Mesothelial cell of epicardium (in vitro differentiated cells): ENCODE data around the gene ZNF511. TPM values are rescaled to one million over a fixed set of nuclear protein-coding genes. Genes with fewer than 3 reads are reported as not detected.

ENCODE experiments used
- DNase-seq, 2 experiments: peaks; one replicate each; pipeline ENCODE4 v3.0.0; 2021; ENCODE audit warnings: low spot score in 2 of 2; ENCODE audit not compliant: unreplicated experiment in 2 of 2
- H3K27ac Mint-ChIP-seq: 2 replicates; pipeline ENCODE4 v1.8.0; 2021; ENCODE audit warnings: mixed read lengths
- H3K27me3 Mint-ChIP-seq: 2 replicates; pipeline ENCODE4 v1.8.0; 2021; ENCODE audit warnings: low read depth, mixed read lengths
- H3K36me3 Mint-ChIP-seq: 2 replicates; pipeline ENCODE4 v1.8.0; 2021; ENCODE audit warnings: mixed read lengths
- H3K4me1 Mint-ChIP-seq: 2 replicates; pipeline ENCODE4 v1.8.0; 2021; ENCODE audit warnings: mixed read lengths
- H3K4me3 Mint-ChIP-seq: 2 replicates; pipeline ENCODE4 v1.8.0; 2021; ENCODE audit warnings: mild to moderate bottlenecking, moderate library complexity, mixed read lengths
- H3K9me3 Mint-ChIP-seq: 2 replicates; pipeline ENCODE4 v1.8.0; 2021; ENCODE audit warnings: mixed read lengths
- total RNA-seq: library from RNA; stranded (reverse); gene quantifications from 3 replicates; pipeline ENCODE4 v1.2.1, GENCODE V29; 2021
- TF ChIP-seq, protein P1 (sequence below): fragments of 200-600 bp; sonication (generic); IDR thresholded peaks from one replicate; pipeline ENCODE4 v1.5.0; 2021; ENCODE audit warnings: antibody characterized with exemption; ENCODE audit not compliant: unreplicated experiment

Gene ZNF511
- total RNA-seq, 1 donor from 2014 or later, result 44.9 TPM

DNA sequence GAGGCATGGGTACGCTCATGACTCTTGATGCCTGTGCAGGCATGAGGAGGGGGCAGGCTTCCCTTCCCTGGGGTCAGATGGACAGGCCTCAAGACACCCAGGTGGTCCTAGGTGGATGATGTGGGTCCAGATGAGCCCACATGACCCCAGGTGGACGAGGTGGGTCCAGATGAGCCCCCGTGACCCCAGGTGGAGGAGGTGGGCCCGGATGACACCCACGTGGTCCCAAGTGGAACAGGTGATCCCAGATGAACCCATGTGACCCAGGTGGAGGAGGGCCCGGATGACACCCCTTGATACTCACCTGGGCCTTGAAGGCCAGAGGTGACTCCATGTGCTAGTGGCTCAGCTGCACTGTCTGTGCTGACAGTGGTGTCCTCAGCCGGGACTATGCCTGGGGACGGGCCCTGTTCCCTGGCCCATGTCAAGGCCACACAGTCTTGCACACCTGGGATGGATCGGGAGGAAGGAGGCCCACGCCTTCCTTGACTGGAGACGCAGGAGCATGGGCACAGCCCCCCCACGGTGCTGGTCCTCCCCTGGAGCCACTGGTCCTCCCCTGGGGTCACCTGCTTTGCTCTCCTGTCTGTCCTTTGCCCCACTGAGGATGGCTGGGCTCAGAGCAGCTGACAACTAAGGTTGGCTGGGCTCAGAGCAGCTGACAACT lies 41.7 kb downstream of the ZNF511 start:
- H3K27me3 Mint-ChIP-seq, result peaks cover 5% of the 10 kb centered on the region
- H3K9me3 Mint-ChIP-seq, result peaks cover 4% of the 10 kb centered on the region
- H3K36me3 Mint-ChIP-seq, result no peaks in the 10 kb centered on the region
- no peak for DNase-seq
- no peak overlapping the region for H3K27ac Mint-ChIP-seq
- TF ChIP-seq, protein P1, sequence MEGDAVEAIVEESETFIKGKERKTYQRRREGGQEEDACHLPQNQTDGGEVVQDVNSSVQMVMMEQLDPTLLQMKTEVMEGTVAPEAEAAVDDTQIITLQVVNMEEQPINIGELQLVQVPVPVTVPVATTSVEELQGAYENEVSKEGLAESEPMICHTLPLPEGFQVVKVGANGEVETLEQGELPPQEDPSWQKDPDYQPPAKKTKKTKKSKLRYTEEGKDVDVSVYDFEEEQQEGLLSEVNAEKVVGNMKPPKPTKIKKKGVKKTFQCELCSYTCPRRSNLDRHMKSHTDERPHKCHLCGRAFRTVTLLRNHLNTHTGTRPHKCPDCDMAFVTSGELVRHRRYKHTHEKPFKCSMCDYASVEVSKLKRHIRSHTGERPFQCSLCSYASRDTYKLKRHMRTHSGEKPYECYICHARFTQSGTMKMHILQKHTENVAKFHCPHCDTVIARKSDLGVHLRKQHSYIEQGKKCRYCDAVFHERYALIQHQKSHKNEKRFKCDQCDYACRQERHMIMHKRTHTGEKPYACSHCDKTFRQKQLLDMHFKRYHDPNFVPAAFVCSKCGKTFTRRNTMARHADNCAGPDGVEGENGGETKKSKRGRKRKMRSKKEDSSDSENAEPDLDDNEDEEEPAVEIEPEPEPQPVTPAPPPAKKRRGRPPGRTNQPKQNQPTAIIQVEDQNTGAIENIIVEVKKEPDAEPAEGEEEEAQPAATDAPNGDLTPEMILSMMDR, result no peak
- H3K4me1 Mint-ChIP-seq, result no peaks in the 10 kb centered on the region
- no peak overlapping the region for H3K4me3 Mint-ChIP-seq

DNA sequence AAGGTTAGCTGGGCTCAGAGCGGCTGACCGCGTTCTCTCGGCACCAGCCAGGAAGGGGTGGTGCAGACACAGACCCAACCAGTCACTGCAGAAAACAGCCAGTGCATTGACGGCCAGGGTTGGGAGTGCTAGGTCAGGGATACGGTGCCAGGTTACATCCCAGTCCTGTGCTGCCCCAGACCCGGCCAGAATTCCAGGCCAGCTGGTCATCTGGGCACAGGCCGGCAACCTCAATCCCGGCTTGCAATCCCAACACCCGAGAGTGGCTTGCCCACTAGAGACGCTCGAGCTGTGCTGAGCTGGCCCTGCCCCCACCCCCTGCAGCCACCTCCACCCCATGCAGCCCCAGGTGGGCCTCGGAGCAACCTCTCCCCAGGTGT lies 42.2 kb downstream of the ZNF511 start:
- Mint-ChIP-seq H3K4me3 (no peak overlapping the region), H3K9me3 (no peaks in the 10 kb centered on the region), H3K27ac (no peak overlapping the region), H3K36me3 (no peaks in the 10 kb centered on the region), H3K27me3 (no peaks in the 10 kb centered on the region), H3K4me1 (peaks cover under 1% of the 10 kb centered on the region)
- TF ChIP-seq, protein P1, result no peak
- no peak for DNase-seq

DNA sequence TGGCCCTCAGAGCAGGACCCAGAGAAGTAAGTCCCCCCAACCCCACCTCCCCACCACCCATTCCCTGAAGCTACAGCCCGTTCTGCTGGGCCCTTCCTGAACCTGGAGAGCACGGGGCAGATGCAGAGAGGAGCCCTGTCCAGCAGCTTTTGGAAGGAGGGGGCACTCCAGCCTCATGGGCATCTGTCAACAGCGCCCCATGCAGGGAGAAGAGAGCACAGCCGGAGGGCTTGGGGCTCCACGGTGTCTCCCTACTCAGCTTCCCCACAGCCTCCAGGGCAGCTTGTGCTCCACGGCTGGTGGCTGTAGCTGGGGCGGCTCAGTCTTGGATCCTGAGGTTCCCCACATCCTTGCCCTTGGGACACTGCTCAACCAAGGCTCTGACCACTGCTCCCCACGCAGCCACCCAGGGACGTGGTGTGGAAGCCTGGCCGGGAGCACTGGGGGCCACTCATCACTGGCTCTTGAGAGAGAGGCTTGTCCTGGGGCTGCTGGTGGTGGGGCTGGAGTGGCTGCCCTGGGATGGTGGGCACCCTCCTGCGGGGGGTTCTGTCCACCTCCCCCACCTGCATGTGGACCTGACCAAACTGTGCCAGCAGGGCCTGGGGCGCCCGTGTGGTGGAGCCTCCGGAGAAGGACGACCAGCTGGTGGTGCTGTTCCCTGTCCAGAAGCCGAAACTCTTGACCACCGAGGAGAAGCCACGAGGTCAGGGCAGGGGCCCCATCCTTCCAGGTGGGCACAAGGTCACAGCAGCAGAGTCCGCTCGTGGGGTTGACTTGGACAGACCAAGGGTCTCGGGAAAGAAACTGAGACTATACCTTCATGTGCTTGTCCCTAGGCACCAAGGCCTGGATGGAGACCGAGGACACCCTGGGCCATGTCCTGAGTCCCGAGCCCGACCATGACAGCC lies 42.9 kb downstream of the ZNF511 start:
- no peak overlapping the region for H3K27ac Mint-ChIP-seq
- no peak overlapping the region for H3K4me3 Mint-ChIP-seq
- DNase-seq, result no peak
- H3K27me3 Mint-ChIP-seq, result no peaks in the 10 kb centered on the region
- H3K4me1 Mint-ChIP-seq, result peaks cover 3% of the 10 kb centered on the region
- no peaks in the 10 kb centered on the region for H3K36me3 Mint-ChIP-seq
- TF ChIP-seq, protein P1, result no peak
- no peaks in the 10 kb centered on the region for H3K9me3 Mint-ChIP-seq

DNA sequence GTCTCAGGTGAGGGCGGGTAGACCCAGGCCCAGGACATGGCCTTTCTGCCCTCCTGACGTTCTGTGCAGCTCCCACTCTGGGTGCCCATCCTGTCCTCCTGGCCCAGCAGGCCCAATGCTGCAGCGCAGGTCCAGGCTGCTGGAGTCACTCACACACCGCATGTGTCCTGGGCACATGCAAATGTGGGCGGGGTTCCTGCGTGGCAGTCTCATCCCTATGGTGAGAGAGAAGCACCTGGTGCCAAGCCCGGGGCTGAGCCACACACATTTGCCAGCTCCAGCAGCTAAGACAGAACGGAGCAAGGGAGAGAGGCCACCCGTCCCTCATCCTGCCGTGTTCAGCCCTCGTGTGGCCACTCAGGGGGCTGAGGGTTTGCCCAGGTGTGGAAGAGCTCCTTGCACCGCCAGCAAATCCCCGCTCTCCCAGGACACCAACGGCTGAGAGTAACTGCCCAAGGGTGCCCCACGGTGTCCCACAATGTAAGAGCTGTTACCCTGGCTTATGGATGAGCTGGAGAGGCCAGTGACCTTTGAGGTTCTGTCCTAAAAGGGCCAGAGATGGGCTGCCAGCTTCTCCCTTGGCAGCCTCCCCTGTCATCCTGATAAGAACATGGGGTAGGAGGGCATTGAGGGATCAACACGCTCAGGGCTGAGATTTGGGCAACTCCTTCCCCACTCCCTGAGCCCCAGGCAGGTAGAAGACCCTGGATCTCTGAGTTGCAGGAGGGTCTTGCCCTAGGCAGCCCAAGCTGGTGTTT lies 44.7 kb downstream of the ZNF511 start:
- peaks cover 3% of the 10 kb centered on the region for H3K4me1 Mint-ChIP-seq
- no peak overlapping the region for H3K27ac Mint-ChIP-seq
- no peaks in the 10 kb centered on the region for H3K36me3 Mint-ChIP-seq
- no peaks in the 10 kb centered on the region for H3K9me3 Mint-ChIP-seq
- DNase-seq, result no peak
- H3K27me3 Mint-ChIP-seq, result no peaks in the 10 kb centered on the region
- H3K4me3 Mint-ChIP-seq, result no peak overlapping the region
- TF ChIP-seq, protein P1, result no peak

DNA sequence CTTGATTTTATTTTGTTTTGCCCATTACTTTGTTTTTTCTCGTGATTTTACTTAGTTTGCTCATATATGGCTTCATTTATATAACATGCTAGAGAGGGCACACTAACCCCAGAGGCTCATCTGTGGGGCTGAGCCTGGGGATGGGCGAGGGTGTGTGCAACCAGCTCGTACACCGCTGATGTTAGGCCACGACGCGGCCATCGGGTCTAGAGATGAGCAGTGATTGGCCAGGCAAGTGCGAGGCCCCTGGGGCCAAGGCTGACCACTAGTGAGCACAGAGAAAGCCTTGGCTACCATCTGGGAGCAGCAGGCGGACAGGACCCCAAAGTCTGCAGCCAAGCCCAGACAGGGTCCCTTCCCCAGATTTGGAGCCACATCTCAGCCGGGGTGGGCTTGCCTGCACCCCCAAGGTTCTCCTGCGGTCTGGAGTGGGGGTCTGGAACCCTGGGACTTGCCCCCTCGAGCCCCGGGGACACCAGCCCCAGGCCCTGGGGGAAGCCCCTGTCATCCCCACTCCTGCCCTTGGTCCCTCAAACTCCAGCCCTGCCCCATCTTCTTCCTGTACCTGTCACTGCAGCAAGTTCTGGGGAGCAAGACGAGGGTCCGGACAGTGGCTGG lies 45.4 kb downstream of the ZNF511 start:
- no peak for DNase-seq
- TF ChIP-seq, protein P1, result no peak
- Mint-ChIP-seq H3K27me3 (no peaks in the 10 kb centered on the region), H3K36me3 (no peaks in the 10 kb centered on the region), H3K9me3 (no peaks in the 10 kb centered on the region), H3K27ac (no peak overlapping the region), H3K4me3 (no peak overlapping the region), H3K4me1 (peaks cover 8% of the 10 kb centered on the region)
